GM11168 (cell line): ENCODE results near the gene SLCO2A1.

ENCODE experiments used
- in situ Hi-C: fragments of 300-500 bp; cut with MboI; formaldehyde crosslinking; loops from one replicate; pipeline ENCODE4 v1.12.0; 2022; ENCODE audit warnings: low sequenced_read_pairs; ENCODE audit not compliant: unreplicated experiment

The SLCO2A1 gene

GRCh38 chr3:134061401-134061800 is 31.7 kb upstream of the SLCO2A1 start:
- in situ Hi-C loops = no loop called here

- in situ Hi-C loops = no loop called here
Measured at GRCh38 chr3:134060561-134061385, 31.0 kb upstream of the SLCO2A1 start.

- in situ Hi-C loops = no loop called here
Measured at GRCh38 chr3:134059671-134060560, 30.2 kb upstream of the SLCO2A1 start.

GRCh38 chr3:134059035-134059601 is 29.4 kb upstream of the SLCO2A1 start:
- in situ Hi-C loops = no loop called here

- in situ Hi-C loops = no loop called here
Measured at GRCh38 chr3:134057654-134058110, 28.0 kb upstream of the SLCO2A1 start.

- in situ Hi-C loops = no loop called here
Measured at GRCh38 chr3:134057006-134057653, 27.4 kb upstream of the SLCO2A1 start.

GRCh38 chr3:134056464-134056891 is 26.8 kb upstream of the SLCO2A1 start:
- in situ Hi-C loops = no loop called here

GRCh38 chr3:134055661-134056060 is 25.9 kb upstream of the SLCO2A1 start:
- in situ Hi-C loops = no loop called here

GRCh38 chr3:134054881-134055280 is 25.2 kb upstream of the SLCO2A1 start:
- in situ Hi-C loops = no loop called here

GRCh38 chr3:134054231-134054630 is 24.5 kb upstream of the SLCO2A1 start:
- in situ Hi-C loops = no loop called here

GRCh38 chr3:134052370-134052769 is 22.6 kb upstream of the SLCO2A1 start:
- in situ Hi-C loops = no loop called here

- in situ Hi-C loops = no loop called here
Measured at GRCh38 chr3:134049676-134050075, 20.0 kb upstream of the SLCO2A1 start.

GRCh38 chr3:134048278-134048996 is 18.7 kb upstream of the SLCO2A1 start:
- in situ Hi-C loops = no loop called here

GRCh38 chr3:134044459-134044858 is 14.7 kb upstream of the SLCO2A1 start:
- in situ Hi-C loops = no loop called here

GRCh38 chr3:134040066-134040465 is 10.3 kb upstream of the SLCO2A1 start:
- in situ Hi-C loops = no loop called here

- in situ Hi-C loops = no loop called here
Measured at GRCh38 chr3:134039161-134039862, 9.6 kb upstream of the SLCO2A1 start.

- in situ Hi-C loops = no loop called here
Measured at GRCh38 chr3:134038716-134039115, 9.0 kb upstream of the SLCO2A1 start.

- in situ Hi-C loops = no loop called here
Measured at GRCh38 chr3:134038071-134038491, 8.4 kb upstream of the SLCO2A1 start.

- in situ Hi-C loops = no loop called here
Measured at GRCh38 chr3:134037168-134037567, 7.4 kb upstream of the SLCO2A1 start.
